ENCODE data around the gene DNAL4.

The DNAL4 gene

GRCh38 chr22:38755911-38756532 is 37.9 kb downstream of the DNAL4 start, which contains the start of gene SUN2:
SUN2 (minus strand) TSS chr22:38755998; CDS start chr22:38752628, 3,370 bp downstream.
- Histone ChIP-seq H3K4me3 (peak within 1 kb of the TSS; percentile 93), H4K20me1 (peaks cover 63% of the 10 kb centered on the region), H3K27me3 (no peaks in the 10 kb centered on the region), H3K4me1 (peaks cover 78% of the 10 kb centered on the region), H3K36me3 (peaks cover 22% of the 10 kb centered on the region), H3K27ac (peak within 1 kb of the TSS; percentile 96), H3K9me3 (no peaks in the 10 kb centered on the region), H3K4me2 (peak within 1 kb of the TSS; percentile 96), H3K9ac (peak within 1 kb of the TSS; percentile 95)
- TF ChIP-seq Cebpa-rat (IDR thresholded peaks at IDR 0.05), result no peak

GRCh38 chr22:38755155-38755910 is 38.6 kb downstream of the DNAL4 start:
- Histone ChIP-seq H3K9me3 (no peaks in the 10 kb centered on the region), H3K27me3 (no peaks in the 10 kb centered on the region), H3K36me3 (peaks cover 29% of the 10 kb centered on the region), H4K20me1 (peaks cover 63% of the 10 kb centered on the region), H3K4me2 (peak overlapping the region; percentile 96), H3K27ac (peak overlapping the region; percentile 96), H3K4me3 (peak overlapping the region; percentile 93), H3K9ac (peak overlapping the region; percentile 95), H3K4me1 (peaks cover 78% of the 10 kb centered on the region)
- no peak for TF ChIP-seq Cebpa-rat (IDR thresholded peaks at IDR 0.05)

- H3K4me2 ChIP-seq, result peak overlapping the region; percentile 96
- H4K20me1 ChIP-seq, result peaks cover 63% of the 10 kb centered on the region
- H3K36me3 ChIP-seq, result peaks cover 35% of the 10 kb centered on the region
- H3K27ac ChIP-seq, result peak overlapping the region; percentile 96
- peaks cover 78% of the 10 kb centered on the region for H3K4me1 ChIP-seq
- H3K9ac ChIP-seq, result peak overlapping the region; percentile 95
- no peaks in the 10 kb centered on the region for H3K27me3 ChIP-seq
- H3K9me3 ChIP-seq, result no peaks in the 10 kb centered on the region
- peak overlapping the region; percentile 93 for H3K4me3 ChIP-seq
- TF ChIP-seq Cebpa-rat (IDR thresholded peaks at IDR 0.05), result no peak
These were observed 39.2 kb downstream of the DNAL4 start for GRCh38 chr22:38754751-38755154.

GRCh38 chr22:38753948-38754750 is 39.8 kb downstream of the DNAL4 start:
- H4K20me1 ChIP-seq, result peaks cover 63% of the 10 kb centered on the region
- peak overlapping the region; percentile 96 for H3K27ac ChIP-seq
- H3K9me3 ChIP-seq, result no peaks in the 10 kb centered on the region
- peak overlapping the region; percentile 93 for H3K4me3 ChIP-seq
- no peak for TF ChIP-seq Cebpa-rat (IDR thresholded peaks at IDR 0.05)
- peaks cover 78% of the 10 kb centered on the region for H3K4me1 ChIP-seq
- H3K27me3 ChIP-seq, result no peaks in the 10 kb centered on the region
- peak overlapping the region; percentile 95 for H3K9ac ChIP-seq
- peak overlapping the region; percentile 96 for H3K4me2 ChIP-seq
- peaks cover 41% of the 10 kb centered on the region for H3K36me3 ChIP-seq

GRCh38 chr22:38751422-38752346 is 42.3 kb downstream of the DNAL4 start:
- Histone ChIP-seq H4K20me1 (peaks cover 77% of the 10 kb centered on the region), H3K36me3 (peaks cover 66% of the 10 kb centered on the region), H3K9ac (peak overlapping the region; percentile 95), H3K9me3 (no peaks in the 10 kb centered on the region), H3K27ac (peak overlapping the region; percentile 96), H3K4me1 (peaks cover 62% of the 10 kb centered on the region), H3K4me3 (peak overlapping the region; percentile 93), H3K4me2 (peak overlapping the region; percentile 96), H3K27me3 (no peaks in the 10 kb centered on the region)
- TF ChIP-seq Cebpa-rat (IDR thresholded peaks at IDR 0.05), result no peak

GRCh38 chr22:38751066-38751421 is 42.9 kb downstream of the DNAL4 start:
- Histone ChIP-seq H3K4me2 (peak overlapping the region; percentile 96), H4K20me1 (peaks cover 83% of the 10 kb centered on the region), H3K36me3 (peaks cover 72% of the 10 kb centered on the region), H3K9me3 (no peaks in the 10 kb centered on the region), H3K27ac (peak overlapping the region; percentile 96), H3K27me3 (no peaks in the 10 kb centered on the region), H3K9ac (peak overlapping the region; percentile 95), H3K4me1 (peaks cover 58% of the 10 kb centered on the region), H3K4me3 (peak overlapping the region; percentile 93)
- no peak for TF ChIP-seq Cebpa-rat (IDR thresholded peaks at IDR 0.05)

- Histone ChIP-seq H3K27ac (peak overlapping the region; percentile 96), H3K9me3 (no peaks in the 10 kb centered on the region), H3K4me2 (peak overlapping the region; percentile 96), H3K9ac (peak overlapping the region; percentile 95), H3K36me3 (peaks cover 76% of the 10 kb centered on the region), H3K4me3 (peak overlapping the region; percentile 93), H4K20me1 (peaks cover 87% of the 10 kb centered on the region), H3K27me3 (no peaks in the 10 kb centered on the region), H3K4me1 (peaks cover 58% of the 10 kb centered on the region)
- no peak for TF ChIP-seq Cebpa-rat (IDR thresholded peaks at IDR 0.05)
These were observed 43.3 kb downstream of the DNAL4 start for GRCh38 chr22:38750638-38751037.

- H3K27ac ChIP-seq, result peak overlapping the region; percentile 96
- no peaks in the 10 kb centered on the region for H3K27me3 ChIP-seq
- H3K9ac ChIP-seq, result peak overlapping the region; percentile 95; the same call in 1 of the 2 replicates
- H4K20me1 ChIP-seq, result peaks cover 93% of the 10 kb centered on the region
- H3K9me3 ChIP-seq, result no peaks in the 10 kb centered on the region
- TF ChIP-seq Cebpa-rat (IDR thresholded peaks at IDR 0.05), result no peak
- H3K4me1 ChIP-seq, result peaks cover 58% of the 10 kb centered on the region
- no peak overlapping the region for H3K4me3 ChIP-seq
- peak overlapping the region; percentile 96 for H3K4me2 ChIP-seq
- peaks cover 82% of the 10 kb centered on the region for H3K36me3 ChIP-seq
These were observed 43.8 kb downstream of the DNAL4 start for GRCh38 chr22:38750104-38750503.

Measured in BLaER1 (cell line).